ENCODE results near the gene SPOP.
"Not testable (repeated sequence)": the region's sequence is repeated elsewhere in the genome, so short reads cannot be mapped to it uniquely, and the experiment has no call there.

Gene SPOP

DNA sequence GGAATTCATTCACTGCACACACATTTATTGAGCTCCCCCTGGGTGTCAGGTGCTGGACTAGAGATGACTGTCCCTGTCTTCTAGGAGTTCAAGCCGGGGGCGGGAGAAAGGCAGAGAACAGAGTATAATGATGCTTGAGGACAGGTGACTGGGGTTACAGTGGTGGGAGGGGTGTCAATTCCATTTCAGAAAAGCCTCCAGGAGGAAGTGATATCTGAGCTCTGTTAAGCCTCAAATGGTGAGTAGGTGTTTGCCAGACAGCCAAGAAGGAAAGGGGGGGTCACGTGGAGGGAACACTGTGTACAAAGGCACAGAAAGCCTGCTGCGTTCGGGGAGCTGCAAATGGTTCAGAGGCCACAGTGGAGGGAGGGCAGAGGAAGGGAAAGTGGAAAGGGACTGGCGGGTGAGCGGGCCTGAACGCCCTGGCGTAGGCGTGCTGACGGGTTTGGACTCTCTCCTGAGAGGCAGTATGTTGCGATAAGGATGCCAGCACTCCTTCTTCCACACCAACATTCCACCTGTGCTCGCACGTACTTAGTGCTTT is 111.9 kb downstream of the SPOP start:
- DNase-seq (ENCODE audit: insufficient read length), result no peak
- TF ChIP-seq TAF1 (IDR thresholded peaks at IDR 0.05; ENCODE audit: borderline replicate concordance, low read depth, low read length), result no peak
- TF ChIP-seq POLR2A (IDR thresholded peaks at IDR 0.05; ENCODE audit: low read depth, low read length), result no peak
- no peak for TF ChIP-seq POLR2AphosphoS5 (IDR thresholded peaks at IDR 0.05; ENCODE audit: low read depth, low read length)
- peak; percentile 76 for FAIRE-seq

DNA sequence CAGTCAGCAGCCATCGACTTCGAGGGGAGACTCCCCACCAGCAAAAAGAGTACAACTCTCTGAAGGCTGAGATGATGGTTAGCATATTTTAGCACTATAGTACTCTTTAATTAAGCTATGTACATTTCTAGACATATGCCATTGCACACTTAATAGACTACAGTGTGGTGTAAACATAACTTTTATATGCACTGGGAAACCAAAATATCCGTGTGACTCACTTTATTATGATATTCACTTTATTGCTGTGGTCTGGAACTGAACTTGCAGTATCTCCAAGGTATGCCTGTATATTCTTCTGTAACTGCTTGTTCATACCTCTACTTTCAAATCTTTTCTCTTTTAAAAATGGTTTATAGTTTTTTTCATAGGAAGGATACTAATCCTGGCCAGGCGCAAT is 113.3 kb downstream of the SPOP start:
- no peak for FAIRE-seq
- no peak for TF ChIP-seq POLR2A (IDR thresholded peaks at IDR 0.05; ENCODE audit: low read depth, low read length)
- no peak for TF ChIP-seq TAF1 (IDR thresholded peaks at IDR 0.05; ENCODE audit: borderline replicate concordance, low read depth, low read length)
- no peak for TF ChIP-seq POLR2AphosphoS5 (IDR thresholded peaks at IDR 0.05; ENCODE audit: low read depth, low read length)

DNA sequence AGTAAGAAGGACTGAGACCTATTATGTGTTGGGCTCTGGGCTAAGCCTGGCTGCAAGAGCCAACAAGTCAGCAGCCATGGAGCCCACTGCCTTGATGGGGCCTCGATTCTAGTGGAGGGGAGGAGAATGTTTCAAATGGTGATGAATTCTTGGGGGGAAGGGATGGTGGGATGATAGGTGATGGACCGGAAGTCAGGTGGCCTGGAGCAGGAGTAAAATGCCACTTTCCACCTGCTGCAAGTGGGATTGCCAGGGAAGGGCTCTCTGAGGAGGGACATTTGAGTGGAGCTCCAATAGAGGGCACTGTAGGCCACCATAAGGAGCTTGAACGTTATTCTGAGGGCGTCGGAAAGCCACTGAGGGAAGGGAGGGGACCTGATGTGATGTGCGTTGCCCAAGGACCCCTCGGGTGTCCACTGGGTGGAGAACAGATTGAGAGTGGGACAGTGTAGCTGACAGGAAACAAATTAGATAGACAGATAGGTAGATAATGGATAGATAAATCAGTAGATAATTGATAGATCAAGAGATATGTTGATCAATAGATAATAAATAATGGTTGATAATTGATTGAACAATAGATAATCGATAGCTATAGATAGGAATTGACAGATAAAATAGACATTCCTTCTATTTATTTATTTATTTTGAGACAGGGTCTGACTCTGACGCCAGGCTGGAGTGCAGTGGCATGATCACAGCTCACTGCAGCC is 120.4 kb downstream of the SPOP start:
- FAIRE-seq, result no peak
- TF ChIP-seq POLR2AphosphoS5 (IDR thresholded peaks at IDR 0.05; ENCODE audit: low read depth, low read length) (no peak), TAF1 (IDR thresholded peaks at IDR 0.05; ENCODE audit: borderline replicate concordance, low read depth, low read length) (no peak), POLR2A (IDR thresholded peaks at IDR 0.05; ENCODE audit: low read depth, low read length) (no peak)
- no peak for DNase-seq (ENCODE audit: insufficient read length)

More for the DNA sequence above, 113.3 kb downstream of the SPOP start:
- DNase-seq (ENCODE audit: insufficient read length), result no peak

DNA sequence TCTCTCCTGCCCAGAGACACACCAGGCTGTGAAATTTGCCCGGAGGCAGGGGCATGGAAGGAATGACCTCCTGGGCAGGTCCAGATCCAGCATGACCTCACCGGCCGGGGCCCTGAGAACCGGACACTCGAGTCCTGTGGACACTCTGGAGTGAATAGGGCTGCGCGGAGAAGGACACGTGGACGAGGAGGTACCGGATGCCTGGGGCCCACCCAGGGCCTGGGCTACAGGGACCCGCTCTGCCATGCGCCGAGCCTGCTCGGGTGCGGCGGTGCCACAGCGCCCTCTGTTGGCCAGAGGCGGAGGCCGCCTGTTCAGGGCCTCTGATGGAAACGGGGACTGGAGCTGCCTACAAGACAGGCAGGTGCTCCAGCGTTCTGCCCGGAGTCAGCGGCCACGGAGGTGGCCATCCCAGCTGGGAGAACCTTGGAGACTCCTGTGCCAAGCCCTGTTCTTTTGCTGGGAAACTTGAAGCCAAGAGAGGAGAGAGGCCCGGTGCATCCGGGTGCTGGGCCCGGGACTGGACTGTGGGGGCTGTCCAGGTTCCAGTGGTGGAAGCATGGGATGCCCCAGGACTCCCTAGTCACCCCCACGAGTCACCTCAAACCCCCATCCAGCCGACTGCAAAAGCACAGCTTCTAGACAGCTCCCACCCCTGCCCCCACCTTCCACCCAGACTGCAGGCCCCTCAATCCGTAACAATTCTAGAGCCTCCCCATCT is 121.5 kb downstream of the SPOP start:
- TF ChIP-seq POLR2A (IDR thresholded peaks at IDR 0.05; ENCODE audit: low read depth, low read length), result no peak
- no peak for TF ChIP-seq POLR2AphosphoS5 (IDR thresholded peaks at IDR 0.05; ENCODE audit: low read depth, low read length)
- no peak for TF ChIP-seq TAF1 (IDR thresholded peaks at IDR 0.05; ENCODE audit: borderline replicate concordance, low read depth, low read length)
- DNase-seq (ENCODE audit: insufficient read length) (peak; percentile 94), FAIRE-seq (peak; percentile 78)

- DNase-seq (ENCODE audit: insufficient read length) (no peak), FAIRE-seq (no peak)
- TF ChIP-seq POLR2AphosphoS5 (IDR thresholded peaks at IDR 0.05; ENCODE audit: low read depth, low read length) (no peak), POLR2A (IDR thresholded peaks at IDR 0.05; ENCODE audit: low read depth, low read length) (no peak), TAF1 (IDR thresholded peaks at IDR 0.05; ENCODE audit: borderline replicate concordance, low read depth, low read length) (no peak)
These were observed 122.2 kb downstream of the SPOP start for GRCh38 chr17:49555495-49556222.

DNA sequence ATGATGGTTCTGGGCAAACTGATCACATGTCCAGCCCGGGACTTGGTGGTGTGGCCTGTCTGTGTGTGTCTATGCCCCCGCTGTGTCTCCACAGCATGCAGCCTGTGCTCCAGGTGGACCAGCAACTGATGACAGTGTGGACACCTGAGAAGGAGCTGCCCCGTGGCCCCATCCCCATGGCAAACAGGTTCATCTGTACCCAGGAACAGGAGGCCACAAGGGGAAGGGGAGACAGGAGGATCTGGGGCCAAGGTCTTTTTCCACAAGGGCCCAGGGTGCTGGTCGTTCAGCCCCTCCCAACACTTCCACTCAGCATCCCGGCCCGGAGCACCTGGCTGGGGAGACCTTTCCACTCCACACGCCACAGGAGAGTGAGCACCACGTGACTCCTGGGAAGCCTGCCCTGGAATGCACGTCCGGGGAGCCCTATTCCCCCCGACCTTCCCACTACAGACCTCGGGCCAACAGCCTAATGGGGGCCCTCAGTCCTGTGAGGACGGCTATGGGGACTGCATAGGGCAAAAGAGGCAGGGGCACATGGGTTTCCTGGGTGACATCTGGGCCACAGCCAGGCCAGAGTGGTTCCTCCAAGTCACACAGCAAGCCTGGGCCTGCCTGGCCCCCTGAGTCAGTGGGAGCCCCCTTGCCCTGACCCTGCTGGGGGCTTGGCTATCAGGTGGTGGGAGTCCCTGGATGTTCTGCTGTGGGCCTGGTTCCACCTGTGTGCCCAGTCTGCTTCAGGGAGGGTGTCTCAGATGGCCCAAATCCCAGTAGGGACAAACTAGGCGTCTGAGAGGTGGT is 123.0 kb downstream of the SPOP start:
- TF ChIP-seq POLR2A (IDR thresholded peaks at IDR 0.05; ENCODE audit: low read depth, low read length) (no peak), TAF1 (IDR thresholded peaks at IDR 0.05; ENCODE audit: borderline replicate concordance, low read depth, low read length) (no peak), POLR2AphosphoS5 (IDR thresholded peaks at IDR 0.05; ENCODE audit: low read depth, low read length) (no peak)
- DNase-seq (ENCODE audit: insufficient read length) (no peak), FAIRE-seq (no peak)

DNA sequence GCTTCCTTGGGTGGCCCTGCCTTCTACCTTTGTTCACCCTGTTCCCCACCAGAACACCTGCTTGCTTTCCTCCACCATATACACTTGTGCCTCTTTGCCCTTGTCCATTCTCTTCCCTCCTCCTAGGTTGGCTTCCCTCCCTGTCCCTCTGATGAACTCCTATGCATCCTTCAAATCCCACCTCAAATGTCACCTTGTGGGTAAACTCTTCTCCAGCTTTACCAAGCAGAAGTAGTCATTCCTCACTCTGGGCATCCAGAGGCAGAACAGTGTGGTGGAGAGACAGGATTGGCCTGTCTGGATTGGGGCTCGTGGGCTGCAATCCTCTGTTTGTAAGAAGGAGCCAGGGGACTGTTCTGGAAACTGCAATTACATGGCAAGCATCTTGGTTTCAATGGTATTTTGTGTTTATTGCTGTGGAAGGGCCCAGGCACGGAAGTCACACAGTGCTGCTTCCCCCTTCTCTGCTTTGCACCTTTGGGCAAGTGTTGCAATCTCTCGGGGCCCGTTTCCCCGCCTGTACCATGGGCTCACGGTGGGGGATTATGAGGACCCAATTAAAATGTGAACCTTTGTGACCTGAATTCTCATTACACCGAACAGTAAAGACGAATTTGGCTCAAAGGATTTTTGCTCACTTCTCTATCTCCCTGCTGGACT is 124.1 kb downstream of the SPOP start:
- TF ChIP-seq TAF1 (IDR thresholded peaks at IDR 0.05; ENCODE audit: borderline replicate concordance, low read depth, low read length), result no peak
- TF ChIP-seq POLR2AphosphoS5 (IDR thresholded peaks at IDR 0.05; ENCODE audit: low read depth, low read length), result no peak
- TF ChIP-seq POLR2A (IDR thresholded peaks at IDR 0.05; ENCODE audit: low read depth, low read length), result no peak
- DNase-seq (ENCODE audit: insufficient read length), result no peak
- FAIRE-seq, result no peak

DNA sequence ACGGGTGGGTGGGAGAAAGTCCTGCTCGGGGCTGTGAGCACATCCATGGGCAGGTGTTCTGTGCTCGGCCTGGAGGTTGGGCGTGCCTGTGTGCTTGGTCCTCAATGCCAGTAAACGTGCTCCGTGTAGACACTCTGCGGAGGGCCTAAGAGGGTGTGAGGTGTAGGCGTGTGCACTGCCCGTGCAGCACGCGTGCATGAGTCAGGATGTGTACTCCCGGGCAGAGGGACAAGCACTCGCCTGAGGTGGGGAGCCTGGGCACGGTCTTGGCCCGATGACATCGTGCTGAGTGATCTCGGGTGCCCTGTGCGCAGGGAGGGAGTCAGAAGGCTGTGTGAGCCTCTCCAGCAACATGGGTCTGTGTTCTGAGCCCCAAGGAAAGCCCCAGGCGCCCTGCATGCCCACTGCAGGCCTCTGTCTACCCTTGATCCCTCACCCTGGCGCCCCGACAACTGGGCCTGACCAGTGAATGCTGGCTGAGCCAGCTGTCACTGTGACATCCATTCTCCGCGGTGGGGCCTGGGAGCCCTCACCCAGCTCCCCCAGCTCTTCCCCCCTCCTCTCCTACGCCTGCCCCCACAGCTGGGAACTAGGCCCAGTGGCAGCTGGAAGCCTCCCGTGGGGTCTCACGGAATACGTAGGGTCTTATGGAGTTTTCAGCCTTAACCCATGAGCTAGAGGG is 125.7 kb downstream of the SPOP start:
- no peak for TF ChIP-seq TAF1 (IDR thresholded peaks at IDR 0.05; ENCODE audit: borderline replicate concordance, low read depth, low read length)
- TF ChIP-seq POLR2AphosphoS5 (IDR thresholded peaks at IDR 0.05; ENCODE audit: low read depth, low read length), result no peak
- TF ChIP-seq POLR2A (IDR thresholded peaks at IDR 0.05; ENCODE audit: low read depth, low read length), result no peak
- DNase-seq (ENCODE audit: insufficient read length) (no peak), FAIRE-seq (no peak)

GRCh38 chr17:49551221-49552069 is 126.5 kb downstream of the SPOP start:
- FAIRE-seq, result no peak
- no peak for DNase-seq (ENCODE audit: insufficient read length)
- TF ChIP-seq POLR2A (IDR thresholded peaks at IDR 0.05; ENCODE audit: low read depth, low read length) (no peak), TAF1 (IDR thresholded peaks at IDR 0.05; ENCODE audit: borderline replicate concordance, low read depth, low read length) (no peak), POLR2AphosphoS5 (IDR thresholded peaks at IDR 0.05; ENCODE audit: low read depth, low read length) (no peak)

DNA sequence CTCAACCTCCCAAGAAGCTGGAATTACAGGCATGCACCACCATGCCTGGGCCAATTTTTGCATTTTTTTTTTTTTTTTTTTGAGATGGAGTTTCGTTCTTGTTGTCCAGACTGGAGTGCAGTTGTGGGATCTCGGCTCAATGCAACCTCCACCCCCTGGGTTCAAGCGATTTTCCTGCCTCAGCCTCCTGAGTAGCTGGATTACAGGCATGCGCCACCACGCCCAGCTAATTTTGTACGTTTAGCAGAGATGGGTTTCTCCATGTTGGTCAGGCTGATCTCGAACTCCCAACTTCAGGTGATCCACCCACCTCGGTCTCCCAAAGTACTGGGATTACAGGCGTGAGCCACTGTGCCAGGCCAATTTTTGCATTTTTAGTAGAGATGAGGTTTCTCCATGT is 127.1 kb downstream of the SPOP start:
- not testable (repeated sequence) for DNase-seq (ENCODE audit: insufficient read length); FAIRE-seq

All from GM12892 (cell line).